Calu3 (cell line): ENCODE data around the gene CBLN1. TPM values are rescaled to one million over a fixed set of nuclear protein-coding genes. Genes with fewer than 3 reads are reported as not detected.

ENCODE experiments used
- BruUV-seq: library from RNA; stranded (reverse); fragments of 400-500 nt; replicated peaks from 2 replicates; lab custom pipeline; 2021; lab: Mats Ljungman, UMichigan
- CTCF ChIA-PET: fragments of 300-600 bp; sonication (Branson Sonifier 250); formaldehyde crosslinking; loops from one replicate; lab custom pipeline; 2022; ENCODE audit warnings: antibody characterized with exemption; lab: Charles Lee
- DNase-seq: peaks from one replicate; pipeline ENCODE4 v3.0.0; 2022
- H3K27ac Mint-ChIP-seq: one replicate; pipeline ENCODE4 v1.8.0; 2022; ENCODE audit warnings: mixed read lengths; ENCODE audit not compliant: unreplicated experiment
- H3K27me3 Mint-ChIP-seq: one replicate; pipeline ENCODE4 v1.8.0; 2022; ENCODE audit warnings: mixed read lengths; ENCODE audit not compliant: unreplicated experiment
- H3K36me3 Mint-ChIP-seq: one replicate; pipeline ENCODE4 v1.8.0; 2022; ENCODE audit warnings: mild to moderate bottlenecking, moderate library complexity, mixed read lengths; ENCODE audit not compliant: insufficient read depth, unreplicated experiment
- H3K4me1 Mint-ChIP-seq: one replicate; pipeline ENCODE4 v1.8.0; 2022; ENCODE audit warnings: mild to moderate bottlenecking, low read depth, mixed read lengths; ENCODE audit not compliant: unreplicated experiment
- H3K4me3 Mint-ChIP-seq: one replicate; pipeline ENCODE4 v1.8.0; 2022; ENCODE audit warnings: mild to moderate bottlenecking, low read depth, moderate library complexity, mixed read lengths; ENCODE audit not compliant: unreplicated experiment
- H3K9me3 Mint-ChIP-seq: one replicate; pipeline ENCODE4 v1.8.0; 2022; ENCODE audit warnings: low read depth, mixed read lengths; ENCODE audit not compliant: unreplicated experiment
- intact Hi-C: fragments of 100-400 bp; cut with micrococcal nuclease; formaldehyde crosslinking; loops from one replicate; pipeline ENCODE4 v1.10.0; 2022; ENCODE audit not compliant: unreplicated experiment
- total RNA-seq: library from RNA; stranded (reverse); gene quantifications from 2 replicates; pipeline ENCODE4 v1.2.3, GENCODE V29; 2022
- TF ChIP-seq, protein P1 (sequence below): fragments of 200-600 bp; IDR thresholded peaks from one replicate; pipeline ENCODE4 v1.8.0; 2022; ENCODE audit warnings: antibody characterized with exemption; ENCODE audit not compliant: unreplicated experiment

Gene CBLN1
- total RNA-seq, 1 experiment from 2014 or later: not detected

GRCh38 chr16:49307176-49307575, 25.5 kb upstream of the CBLN1 start:
- Mint-ChIP-seq H3K4me1 (no peaks in the 10 kb centered on the region), H3K27ac (no peak overlapping the region), H3K4me3 (no peak overlapping the region), H3K9me3 (peaks cover 5% of the 10 kb centered on the region), H3K36me3 (no peaks in the 10 kb centered on the region), H3K27me3 (no peaks in the 10 kb centered on the region)
- TF ChIP-seq, protein P1, sequence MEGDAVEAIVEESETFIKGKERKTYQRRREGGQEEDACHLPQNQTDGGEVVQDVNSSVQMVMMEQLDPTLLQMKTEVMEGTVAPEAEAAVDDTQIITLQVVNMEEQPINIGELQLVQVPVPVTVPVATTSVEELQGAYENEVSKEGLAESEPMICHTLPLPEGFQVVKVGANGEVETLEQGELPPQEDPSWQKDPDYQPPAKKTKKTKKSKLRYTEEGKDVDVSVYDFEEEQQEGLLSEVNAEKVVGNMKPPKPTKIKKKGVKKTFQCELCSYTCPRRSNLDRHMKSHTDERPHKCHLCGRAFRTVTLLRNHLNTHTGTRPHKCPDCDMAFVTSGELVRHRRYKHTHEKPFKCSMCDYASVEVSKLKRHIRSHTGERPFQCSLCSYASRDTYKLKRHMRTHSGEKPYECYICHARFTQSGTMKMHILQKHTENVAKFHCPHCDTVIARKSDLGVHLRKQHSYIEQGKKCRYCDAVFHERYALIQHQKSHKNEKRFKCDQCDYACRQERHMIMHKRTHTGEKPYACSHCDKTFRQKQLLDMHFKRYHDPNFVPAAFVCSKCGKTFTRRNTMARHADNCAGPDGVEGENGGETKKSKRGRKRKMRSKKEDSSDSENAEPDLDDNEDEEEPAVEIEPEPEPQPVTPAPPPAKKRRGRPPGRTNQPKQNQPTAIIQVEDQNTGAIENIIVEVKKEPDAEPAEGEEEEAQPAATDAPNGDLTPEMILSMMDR: no peak
- CTCF ChIA-PET: no interaction called here
- BruUV-seq: no TSS peak
- intact Hi-C loops: no loop called here
- no peak for DNase-seq

- TF ChIP-seq, protein P1: no peak
- Mint-ChIP-seq H3K9me3 (peaks cover 5% of the 10 kb centered on the region), H3K36me3 (no peaks in the 10 kb centered on the region), H3K27me3 (no peaks in the 10 kb centered on the region), H3K4me3 (no peak overlapping the region), H3K4me1 (no peaks in the 10 kb centered on the region), H3K27ac (no peak overlapping the region)
- CTCF ChIA-PET: no interaction called here
- intact Hi-C loops: no loop called here
- no TSS peak for BruUV-seq
- no peak for DNase-seq
Observed at GRCh38 chr16:49305406-49305805, 23.8 kb upstream of the CBLN1 start.

- no peak for DNase-seq
- no peaks in the 10 kb centered on the region for H3K27me3 Mint-ChIP-seq
- intact Hi-C loops: loop anchor here (1.0 kb wide), 1 partner anchor 24 kb away; no protein-coding TSS in a partner anchor
- TF ChIP-seq, protein P1: no peak
- no TSS peak for BruUV-seq
- H3K4me1 Mint-ChIP-seq: no peaks in the 10 kb centered on the region
- no peak overlapping the region for H3K4me3 Mint-ChIP-seq
- no peak overlapping the region for H3K27ac Mint-ChIP-seq
- CTCF ChIA-PET: no interaction called here
- H3K36me3 Mint-ChIP-seq: no peaks in the 10 kb centered on the region
- H3K9me3 Mint-ChIP-seq: no peaks in the 10 kb centered on the region
Observed at GRCh38 chr16:49292413-49292812, 10.8 kb upstream of the CBLN1 start.

DNA sequence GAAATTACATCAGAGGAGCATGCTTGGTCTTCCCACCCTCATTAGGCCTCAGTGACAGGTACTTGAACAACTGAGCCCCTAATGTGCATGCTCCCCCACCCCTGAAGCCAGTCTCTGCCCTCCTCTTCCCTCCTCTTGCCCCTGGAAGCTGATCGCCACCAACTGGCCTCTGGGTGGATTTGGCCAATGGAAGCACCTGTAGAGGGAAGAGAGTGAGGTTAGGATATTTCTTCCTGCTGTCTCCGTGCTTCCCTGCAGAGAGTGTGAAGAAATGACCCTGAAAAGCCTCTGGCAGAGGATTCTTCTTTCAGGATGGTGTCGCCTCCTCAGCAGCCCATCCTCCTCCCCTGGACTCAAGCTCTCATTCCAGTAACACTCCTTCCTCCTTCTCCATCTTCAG, 5.9 kb upstream of the CBLN1 start:
- intact Hi-C loops: no loop called here
- no peak for DNase-seq

More for the DNA sequence above, 5.9 kb upstream of the CBLN1 start:
- Mint-ChIP-seq H3K4me3 (no peak overlapping the region), H3K27ac (no peak overlapping the region), H3K36me3 (no peaks in the 10 kb centered on the region), H3K9me3 (peaks cover 3% of the 10 kb centered on the region), H3K4me1 (no peaks in the 10 kb centered on the region), H3K27me3 (peaks cover 29% of the 10 kb centered on the region)
- CTCF ChIA-PET: no interaction called here
- BruUV-seq: no TSS peak
- TF ChIP-seq, protein P1: no peak
